HG03565 (cell line): Measurements from ENCODE around the gene C2CD4C.
"Not testable (repeated sequence)": the region's sequence is repeated elsewhere in the genome, so short reads cannot be mapped to it uniquely, and the experiment has no call there.

Experiments
- ATAC-seq: cut with Tn5 transposase; IDR thresholded peaks from one replicate; pipeline ENCODE4 v1.9.1; 2021; ENCODE audit warnings: mild to moderate bottlenecking, moderate library complexity; ENCODE audit not compliant: unreplicated experiment

The C2CD4C gene

DNA sequence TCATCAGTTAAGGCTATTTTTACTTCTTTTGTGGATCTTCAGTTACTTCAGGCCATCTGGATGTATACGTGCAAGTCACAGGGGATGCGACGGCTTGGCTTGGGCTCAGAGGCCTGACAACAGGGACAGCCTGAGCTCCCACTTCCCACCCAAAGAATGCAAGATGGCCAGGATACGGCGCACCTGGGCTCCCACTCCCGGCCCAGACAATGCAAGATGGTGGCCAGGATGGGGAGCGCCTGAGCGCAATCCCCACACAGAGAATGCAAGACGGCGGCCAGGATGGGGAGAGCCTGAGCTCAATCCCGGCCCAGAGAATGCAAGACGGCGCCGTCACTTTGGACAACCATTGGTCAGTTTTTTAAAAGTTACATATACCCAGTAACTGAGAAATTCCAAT lies 39.1 kb downstream of the C2CD4C start:
- no peak for ATAC-seq

DNA sequence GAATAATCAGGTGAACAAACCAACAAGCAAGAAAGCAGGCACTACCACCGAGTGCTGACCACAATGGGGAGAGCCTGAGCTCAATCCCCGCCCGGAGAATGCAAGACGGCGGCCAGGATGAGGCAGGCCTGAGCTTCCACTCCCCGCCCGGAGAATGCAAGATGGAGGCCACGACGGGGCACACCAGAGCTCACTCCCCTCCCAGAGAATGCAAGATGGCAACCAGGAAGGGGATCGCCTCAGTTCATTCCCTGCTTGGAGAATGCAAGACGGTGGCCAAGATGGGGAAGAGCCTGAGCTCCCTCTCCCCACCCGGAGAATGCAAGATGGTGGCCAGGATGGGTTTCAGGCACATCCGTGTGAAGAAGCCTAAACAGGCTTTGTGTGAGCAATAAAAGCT lies 39.7 kb downstream of the C2CD4C start:
- no peak for ATAC-seq

DNA sequence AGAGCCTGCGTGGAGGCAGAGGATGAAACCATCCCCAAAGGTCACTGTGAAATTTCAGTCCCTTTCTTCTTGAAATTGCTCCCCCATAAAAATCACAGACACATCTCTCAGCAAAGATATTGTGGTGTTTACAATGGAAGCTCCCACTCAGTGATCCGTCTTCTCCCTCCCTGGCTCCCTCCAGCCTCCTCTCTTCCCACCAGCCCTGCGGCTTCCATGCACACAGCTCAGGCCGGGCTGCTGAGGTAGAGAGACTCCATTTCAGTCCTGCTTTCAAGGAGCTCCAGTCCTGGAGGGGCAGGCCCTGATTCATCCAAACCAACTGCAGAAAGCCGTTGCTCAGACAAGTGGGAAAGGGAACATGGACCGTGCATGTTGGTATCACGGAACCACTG lies 40.3 kb downstream of the C2CD4C start:
- no peak for ATAC-seq

DNA sequence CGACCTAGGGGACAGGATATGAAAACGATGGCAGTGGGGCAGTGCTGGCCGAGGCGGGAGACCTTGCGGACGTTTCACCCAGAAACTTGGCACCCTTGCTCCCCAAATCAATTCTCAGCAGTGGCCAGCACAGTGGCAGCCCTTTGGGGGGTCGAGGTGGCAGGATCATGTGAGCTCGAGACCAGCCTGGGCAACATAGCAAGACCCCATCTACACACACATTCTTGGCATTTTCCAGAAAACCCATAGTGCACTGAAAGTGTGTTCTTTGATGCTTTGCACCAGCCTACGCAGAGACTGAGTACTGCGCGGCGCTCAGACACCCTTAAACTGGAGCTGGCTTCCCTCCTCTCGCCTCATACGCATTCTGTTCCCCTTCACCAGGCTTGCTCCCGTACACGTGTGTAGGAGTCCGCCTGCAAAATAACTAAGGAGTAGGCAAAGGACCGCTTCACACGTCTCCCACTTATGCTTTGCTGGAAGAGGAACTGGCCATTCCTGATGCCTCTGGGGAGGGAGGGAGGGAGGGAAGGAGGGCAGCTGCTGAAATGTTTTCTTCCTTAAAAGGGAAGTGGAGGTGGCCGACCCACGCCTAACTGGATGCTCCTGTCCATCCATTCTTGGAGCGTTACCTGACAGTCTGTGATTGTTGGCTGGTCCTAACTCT lies 40.9 kb downstream of the C2CD4C start:
- ATAC-seq = no peak

DNA sequence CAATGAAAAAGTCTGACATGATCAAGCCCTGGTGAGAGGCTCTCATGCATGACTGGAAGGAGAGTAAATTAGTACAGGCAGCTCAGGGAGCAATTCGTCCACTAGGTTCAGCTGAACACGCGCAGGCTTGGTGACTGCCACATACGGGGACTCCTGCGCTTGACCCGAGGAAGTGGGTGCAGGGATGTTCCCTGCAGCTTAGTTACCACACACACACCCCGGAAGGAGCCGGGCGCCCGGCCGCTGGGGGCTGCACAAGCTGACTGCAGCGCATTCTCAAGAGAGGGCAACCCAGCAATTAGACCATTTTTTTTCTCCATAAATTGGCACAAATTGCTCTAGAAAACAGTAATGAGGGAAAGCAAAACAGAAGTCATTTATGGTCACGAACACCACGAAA lies 41.4 kb downstream of the C2CD4C start:
- no peak for ATAC-seq

DNA sequence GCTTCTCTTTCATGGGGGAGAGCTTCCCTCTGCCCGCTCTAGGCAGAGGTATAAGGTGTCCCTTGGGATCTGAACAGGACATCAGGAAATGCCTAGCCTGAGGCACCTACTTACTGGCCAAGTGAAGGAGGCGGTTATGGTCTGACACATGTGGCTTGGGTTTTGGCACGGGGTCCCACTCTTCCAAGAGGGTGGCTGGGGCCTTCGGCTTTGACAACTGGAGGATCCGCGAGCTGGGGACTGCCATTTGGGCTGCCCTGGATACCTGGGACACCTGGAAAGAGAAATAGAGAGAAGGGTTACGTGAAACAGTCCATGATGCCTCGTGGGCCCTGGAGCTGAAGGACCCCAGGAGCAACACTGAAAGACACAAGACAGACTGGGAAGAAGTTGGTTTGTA lies 42.0 kb downstream of the C2CD4C start:
- no peak for ATAC-seq

DNA sequence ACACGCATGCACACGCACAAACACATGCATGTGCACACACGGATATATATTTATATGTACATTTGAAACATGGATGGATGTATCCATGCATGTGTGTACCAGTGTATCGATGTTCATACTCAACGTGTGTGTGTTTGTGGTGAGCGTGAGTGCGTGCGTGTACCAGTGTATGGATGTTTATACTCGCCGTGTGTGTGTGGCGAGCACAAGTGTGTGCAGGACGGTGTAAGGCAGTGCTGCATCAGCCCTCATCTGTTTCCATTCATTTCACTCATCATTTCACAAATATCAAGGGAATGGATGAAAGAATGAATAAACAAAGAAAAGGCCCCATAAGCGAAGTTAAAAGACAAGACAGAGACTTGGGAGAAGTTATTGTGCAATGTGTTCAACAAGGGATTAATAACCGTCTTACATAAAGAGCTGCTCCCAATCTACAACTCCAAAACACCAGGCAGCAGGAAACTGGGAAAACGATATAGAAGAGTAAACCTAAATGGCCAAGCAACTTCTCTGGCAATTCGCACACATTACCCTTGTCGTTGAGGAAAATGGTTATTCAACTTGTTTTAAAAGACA lies 42.7 kb downstream of the C2CD4C start:
- ATAC-seq = no peak

DNA sequence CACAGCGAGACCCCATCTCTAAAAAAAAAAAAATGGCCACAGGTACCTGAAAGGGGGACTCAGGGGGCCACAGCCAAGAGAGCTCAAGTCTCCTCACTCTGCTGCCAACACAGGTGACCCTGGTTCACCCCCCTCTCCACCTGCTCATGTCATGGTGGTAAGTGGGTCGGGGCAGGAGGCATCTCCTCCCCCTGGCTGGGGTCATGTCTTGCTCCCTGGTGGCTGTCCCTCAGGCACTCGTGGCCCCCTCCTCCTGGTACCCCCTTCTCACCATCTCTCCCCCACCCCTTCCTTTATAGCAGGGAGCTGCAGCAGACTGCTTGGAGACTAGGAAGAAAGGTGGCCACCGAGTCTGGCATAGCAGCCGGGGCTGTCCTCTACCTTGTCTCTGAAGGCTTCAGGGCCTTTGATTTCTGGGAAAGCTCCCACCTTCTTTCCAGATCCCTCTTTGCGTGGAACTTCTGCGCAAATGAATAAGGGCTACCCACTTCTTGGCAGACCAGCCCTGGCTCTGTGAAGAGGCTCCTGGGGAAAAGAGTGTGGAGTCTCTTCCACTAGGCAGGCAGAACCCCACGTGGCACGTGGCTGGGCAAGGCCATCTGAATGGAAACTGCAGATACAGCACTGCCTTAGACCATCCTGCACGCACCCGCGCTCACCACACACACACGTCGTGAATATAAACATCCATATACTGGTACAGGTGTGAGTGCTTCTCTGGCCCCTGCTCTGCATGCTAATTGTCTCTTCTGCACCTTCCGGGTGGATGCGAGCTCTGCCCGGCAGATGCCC lies 44.3 kb downstream of the C2CD4C start:
- no peak for ATAC-seq

DNA sequence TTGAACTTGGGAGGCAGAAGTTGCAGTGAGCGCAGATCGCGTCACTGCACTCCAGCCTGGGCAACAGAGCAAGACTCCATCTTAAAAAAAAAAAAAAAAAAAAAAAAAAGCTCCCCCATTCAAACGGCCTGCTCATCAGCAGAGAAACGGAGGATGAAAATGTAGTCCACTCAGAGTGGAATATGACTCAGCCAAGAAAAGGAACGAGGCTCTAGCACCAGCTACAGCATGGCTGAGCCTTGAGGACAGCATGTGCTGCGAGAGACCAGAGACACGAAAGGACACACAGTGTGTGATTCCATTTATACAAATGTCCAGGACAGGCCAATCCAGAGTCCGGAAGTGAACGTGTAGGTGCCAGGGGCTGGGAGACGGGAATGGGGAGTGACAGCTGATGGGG lies 46.3 kb downstream of the C2CD4C start:
- no peak for ATAC-seq

DNA sequence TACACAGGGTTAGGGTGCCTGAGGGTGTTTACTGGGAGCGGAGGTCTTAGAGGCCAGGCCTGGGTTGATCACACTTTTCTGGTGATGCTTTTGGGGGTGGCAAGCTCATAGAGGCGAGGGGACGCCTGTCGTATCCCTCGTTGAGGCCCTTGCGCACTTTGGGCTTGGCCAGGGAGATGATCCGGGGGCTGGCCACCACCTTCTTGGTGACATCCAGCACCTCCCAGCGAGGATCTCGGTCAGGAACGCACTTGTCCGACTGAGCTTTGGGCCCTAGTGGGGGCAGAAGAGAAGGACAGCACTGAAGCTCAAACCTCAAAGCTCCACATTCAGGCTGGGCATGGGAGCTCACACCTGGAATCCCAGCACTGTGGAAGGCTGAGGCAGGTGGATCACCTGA lies 46.8 kb downstream of the C2CD4C start:
- ATAC-seq = no peak

DNA sequence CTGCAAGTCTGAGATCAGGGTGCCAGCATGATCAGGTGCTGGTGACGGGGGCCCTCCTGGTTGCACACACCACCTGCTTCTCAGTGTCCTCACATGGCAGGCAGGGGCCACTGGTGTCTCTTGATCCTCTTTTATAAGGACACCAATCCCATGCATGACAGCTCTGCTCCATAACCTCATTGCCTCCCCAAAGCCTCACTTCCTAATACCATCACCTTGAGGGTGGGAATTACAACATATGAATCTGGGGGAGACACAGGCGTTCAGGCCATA lies 49.4 kb downstream of the C2CD4C start:
- ATAC-seq = no peak

DNA sequence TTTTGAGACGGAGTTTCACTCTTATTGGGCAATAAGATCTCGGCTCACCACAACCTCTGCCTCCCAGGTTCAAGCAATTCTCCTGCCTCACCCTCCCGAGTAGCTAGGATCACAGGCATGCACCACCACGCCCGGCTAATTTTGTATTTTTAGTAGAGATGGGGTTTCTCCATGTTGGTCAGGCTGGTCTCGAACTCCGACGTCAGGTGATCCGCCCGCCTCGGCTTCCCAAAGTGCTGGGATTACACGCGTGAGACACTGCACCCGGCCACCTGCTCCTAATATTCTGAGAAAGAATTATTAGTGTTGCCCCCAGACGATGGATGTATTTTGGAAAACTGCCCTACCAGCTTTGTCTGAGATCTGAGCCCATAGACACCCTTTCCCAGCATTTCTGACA lies 53.4 kb downstream of the C2CD4C start:
- ATAC-seq = not testable (repeated sequence)
